H9 (cell line): ENCODE data around the gene BOD1. TPM values are rescaled to one million over a fixed set of nuclear protein-coding genes. Genes with fewer than 3 reads are reported as not detected.

Experiments
- DNase-seq: peaks from one replicate; pipeline ENCODE4 v3.0.0-alpha.2; 2017
- H2AFZ ChIP-seq: one replicate; pipeline ENCODE4 v1.6.1; 2013; ENCODE audit warnings: mild to moderate bottlenecking, low read length, control low read depth, moderate library complexity
- H2AK5ac ChIP-seq: 2 replicates; pipeline ENCODE4 v1.6.1; 2013; ENCODE audit warnings: low read length, control low read depth, mixed read lengths; ENCODE audit not compliant: insufficient read length
- H2BK120ac ChIP-seq: one replicate; pipeline ENCODE4 v1.6.1; 2013; ENCODE audit warnings: low read depth, mild to moderate bottlenecking, low read length, control low read depth, inconsistent platforms; ENCODE audit not compliant: poor library complexity, severe bottlenecking
- H2BK12ac ChIP-seq: 2 replicates; pipeline ENCODE4 v1.6.1; 2013; ENCODE audit warnings: low read length, control low read depth, mixed read lengths, low read depth; ENCODE audit not compliant: insufficient read length
- H2BK15ac ChIP-seq: 2 replicates; pipeline ENCODE4 v1.6.1; 2013; ENCODE audit warnings: low read depth, low read length, control low read depth
- H2BK20ac ChIP-seq: one replicate; pipeline ENCODE4 v1.6.1; 2013; ENCODE audit warnings: low read depth, mild to moderate bottlenecking, low read length, control low read depth, inconsistent platforms; ENCODE audit not compliant: poor library complexity, severe bottlenecking
- H2BK5ac ChIP-seq: 2 replicates; pipeline ENCODE4 v1.6.1; 2013; ENCODE audit warnings: low read length, control low read depth, mixed read lengths; ENCODE audit not compliant: insufficient read length
- H3K14ac ChIP-seq: 2 replicates; pipeline ENCODE4 v1.6.1; 2013; ENCODE audit warnings: low read length, control low read depth; ENCODE audit not compliant: insufficient read depth
- H3K18ac ChIP-seq: 2 replicates; pipeline ENCODE4 v1.6.1; 2013; ENCODE audit warnings: low read depth, mild to moderate bottlenecking, mixed read lengths, low read length, control low read depth; ENCODE audit not compliant: insufficient read length
- H3K23ac ChIP-seq: 2 replicates; pipeline ENCODE4 v1.6.1; 2013; ENCODE audit warnings: low read length, control low read depth, mixed read lengths, low read depth; ENCODE audit not compliant: insufficient read length
- H3K23me2 ChIP-seq: 2 replicates; pipeline ENCODE4 v1.6.1; 2013; ENCODE audit warnings: low read depth, mild to moderate bottlenecking, mixed read lengths, low read length, control low read depth; ENCODE audit not compliant: insufficient read length, poor library complexity, severe bottlenecking
- H3K27ac ChIP-seq: 2 replicates; pipeline ENCODE4 v1.5.1; 2013; ENCODE audit warnings: low read length, control low read depth, mixed read lengths, low read depth; ENCODE audit not compliant: insufficient read length
- H3K27me3 ChIP-seq: 2 replicates; pipeline ENCODE4 v1.6.1; 2013; ENCODE audit warnings: low read length, control low read depth, inconsistent platforms; ENCODE audit not compliant: insufficient read depth
- H3K4ac ChIP-seq: 2 replicates; pipeline ENCODE4 v1.6.1; 2013; ENCODE audit warnings: low read depth, mild to moderate bottlenecking, control low read depth, inconsistent platforms, low read length, moderate library complexity
- H3K4me1 ChIP-seq: 2 replicates; pipeline ENCODE4 v1.6.1; 2013; ENCODE audit warnings: low read length, control low read depth, inconsistent platforms; ENCODE audit not compliant: insufficient read depth
- H3K4me2 ChIP-seq: 2 replicates; pipeline ENCODE4 v1.6.1; 2013; ENCODE audit warnings: low read length, control low read depth, mixed read lengths; ENCODE audit not compliant: insufficient read length, insufficient read depth
- H3K56ac ChIP-seq: 2 replicates; pipeline ENCODE4 v1.6.1; 2013; ENCODE audit warnings: low read depth, mild to moderate bottlenecking, mixed read lengths, low read length, control low read depth; ENCODE audit not compliant: insufficient read length
- H3K79me1 ChIP-seq: 2 replicates; pipeline ENCODE4 v1.6.1; 2013; ENCODE audit warnings: low read depth, mild to moderate bottlenecking, moderate library complexity, low read length, control low read depth, inconsistent platforms; ENCODE audit not compliant: insufficient read depth, poor library complexity, severe bottlenecking
- H3K79me2 ChIP-seq: 2 replicates; pipeline ENCODE4 v1.6.1; 2013; ENCODE audit warnings: low read length, control low read depth, inconsistent platforms; ENCODE audit not compliant: insufficient read depth
- H3K9ac ChIP-seq: 2 replicates; pipeline ENCODE4 v1.6.1; 2013; ENCODE audit warnings: low read length, control low read depth, mixed read lengths; ENCODE audit not compliant: insufficient read length; ENCODE audit errors: extremely low read depth
- H3K9me3 ChIP-seq: one replicate; pipeline ENCODE4 v1.6.1; 2013; ENCODE audit warnings: low read depth, low read length, inconsistent platforms; ENCODE audit not compliant: control insufficient read depth
- H3T11ph ChIP-seq: one replicate; pipeline ENCODE4 v1.6.1; 2013; ENCODE audit warnings: mild to moderate bottlenecking, low read length, control low read depth, inconsistent platforms
- H4K20me1 ChIP-seq: one replicate; pipeline ENCODE4 v1.6.1; 2013; ENCODE audit not compliant: control insufficient read depth, insufficient read length, insufficient read depth
- H4K5ac ChIP-seq: 2 replicates; pipeline ENCODE4 v1.6.1; 2013; ENCODE audit warnings: low read depth, mild to moderate bottlenecking, mixed read lengths, low read length, control low read depth; ENCODE audit not compliant: insufficient read length
- H4K8ac ChIP-seq: replicated peaks from 2 replicates; pipeline ENCODE4 v1.6.1; 2013; ENCODE audit warnings: low read length, control low read depth, mixed read lengths, low read depth; ENCODE audit not compliant: insufficient read length
- H4K91ac ChIP-seq: 2 replicates; pipeline ENCODE4 v1.6.1; 2013; ENCODE audit warnings: low read depth, mild to moderate bottlenecking, moderate library complexity, mixed read lengths, low read length, control low read depth; ENCODE audit not compliant: insufficient read length
- H3K27ac Mint-ChIP-seq, 3 experiments: 2 replicates in 2 of 3; 3 replicates in 1 of 3; pipeline ENCODE4 v1.8.0; 2020 to 2021; ENCODE audit warnings: mixed read lengths in 3 of 3, mild to moderate bottlenecking in 1 of 3, moderate library complexity in 1 of 3
- H3K27me3 Mint-ChIP-seq: 2 replicates; pipeline ENCODE4 v1.8.0; 2021; ENCODE audit warnings: low read depth, mild to moderate bottlenecking, moderate library complexity, mixed read lengths
- H3K36me3 Mint-ChIP-seq, 3 experiments: 2 replicates in 2 of 3; 3 replicates in 1 of 3; pipeline ENCODE4 v1.8.0; 2020 to 2021; ENCODE audit warnings: low read depth in 3 of 3, mixed read lengths in 3 of 3; ENCODE audit not compliant: insufficient read depth in 1 of 3
- H3K4me1 Mint-ChIP-seq, 2 experiments: 2 replicates each; pipeline ENCODE4 v1.8.0; 2020; ENCODE audit warnings: mixed read lengths in 2 of 2
- H3K4me3 Mint-ChIP-seq, 2 experiments: 2 replicates in 1 of 2; 3 replicates in 1 of 2; pipeline ENCODE4 v1.8.0; 2020 to 2021; ENCODE audit warnings: mild to moderate bottlenecking in 2 of 2, mixed read lengths in 2 of 2, moderate library complexity in 1 of 2
- H3K9me3 Mint-ChIP-seq, 2 experiments: 2 replicates in 1 of 2; 3 replicates in 1 of 2; pipeline ENCODE4 v1.8.0; 2020; ENCODE audit warnings: mild to moderate bottlenecking in 2 of 2, mixed read lengths in 2 of 2, moderate library complexity in 1 of 2
- WGBS: extraction: QIAGEN DNeasy Blood & Tissue Kit; methylation state at CpG from one replicate; pipeline ENCODE4 v1.1.7; 2013; ENCODE audit warnings: missing lambda C conversion rate, low lambda C conversion rate, mixed read lengths; ENCODE audit not compliant: insufficient read length; ENCODE audit errors: extremely low coverage; 5-methylcytosine and 5-hydroxymethylcytosine counted together
- long read RNA-seq: library from polyadenylated mRNA; unstranded; transcript quantifications from one replicate; pipeline ENCODE4 v2.0.0, GENCODE V29; 2020
- total RNA-seq: library from RNA; stranded (reverse); gene quantifications from 2 replicates; pipeline ENCODE4 v1.2.1, GENCODE V29; 2021
- TF ChIP-seq, protein P1 (sequence below): fragments of 200-600 bp; sonication (generic); conservative IDR thresholded peaks from 3 replicates; pipeline ENCODE4 v1.8.0; 2021; ENCODE audit warnings: antibody characterized with exemption, mild to moderate bottlenecking

BOD1 gene
- total RNA-seq, result 120 and 121 TPM in 2 replicates
- long read RNA-seq, transcript BOD1-202 (4 exons, 1,562 nt), result major isoform, 9 of 14 reads
- long read RNA-seq, partial matches to known transcripts, result 0 of 14 reads
- long read RNA-seq, other reads (novel, unspliced or antisense), result 2 of 14 reads

DNA sequence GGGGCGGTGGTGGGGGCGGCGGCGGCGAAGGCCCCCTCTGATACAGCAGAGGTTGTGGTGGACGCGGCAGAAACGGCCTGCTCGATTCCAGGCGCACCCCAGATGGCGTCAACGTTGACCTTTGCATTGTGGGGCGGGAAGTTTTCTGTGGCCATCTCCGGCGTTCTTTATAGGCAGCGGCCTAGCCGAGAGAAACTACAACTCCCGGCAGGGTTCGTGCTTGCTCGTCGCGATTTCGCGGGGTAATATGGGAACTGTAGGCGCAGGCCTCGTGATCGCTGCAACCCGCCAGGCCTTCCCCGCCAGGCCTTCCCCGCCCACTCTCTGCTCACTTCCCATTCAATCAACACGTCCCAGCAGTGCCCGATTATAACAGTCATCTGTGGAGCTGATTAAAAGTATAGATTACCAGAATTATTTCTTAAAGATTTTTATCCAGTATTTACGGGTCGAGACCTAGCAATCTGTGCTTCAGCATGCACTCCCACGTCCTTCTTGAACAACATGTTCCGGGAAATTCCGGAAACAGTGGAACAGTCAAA, at the start of gene BOD1:
Gene BOD1 (minus strand): TSS at position 74 of the 542 bp plus-strand sequence. CDS start 214 bp downstream, outside the sequence.
- Histone ChIP-seq H3T11ph (no peak within 1 kb of the TSS), H4K20me1 (no peaks in the 10 kb centered on the region), H2AK5ac (no peak within 1 kb of the TSS), H2BK5ac (no peak within 1 kb of the TSS), H3K9ac (peak within 1 kb of the TSS; percentile 87), H4K91ac (no peak within 1 kb of the TSS), H4K8ac (no peak within 1 kb of the TSS), H3K27ac (no peak within 1 kb of the TSS), H2BK120ac (no peak within 1 kb of the TSS), H3K4me1 (peaks cover 5% of the 10 kb centered on the region), H4K5ac (no peak within 1 kb of the TSS), H3K18ac (peak within 1 kb of the TSS; percentile 90), H3K56ac (no peak within 1 kb of the TSS), H3K79me2 (peaks cover 41% of the 10 kb centered on the region), H3K14ac (peak within 1 kb of the TSS; percentile 92), H2AFZ (no peak within 1 kb of the TSS), H3K23ac (no peak within 1 kb of the TSS), H2BK20ac (no peak within 1 kb of the TSS), H2BK12ac (no peak within 1 kb of the TSS), H3K27me3 (no peaks in the 10 kb centered on the region), H3K4ac (no peak within 1 kb of the TSS), H2BK15ac (no peak within 1 kb of the TSS), H3K4me2 (peak within 1 kb of the TSS; percentile 81), H3K9me3 (no peaks in the 10 kb centered on the region), H3K23me2 (peaks cover 4% of the 10 kb centered on the region), H3K79me1 (no peaks in the 10 kb centered on the region)
- Mint-ChIP-seq H3K4me3 (peak within 1 kb of the TSS; percentile 95 to 97), H3K36me3 (peaks cover 16 to 29% (median 21%) of the 10 kb centered on the region in 3 experiments), H3K27me3 (no peaks in the 10 kb centered on the region), H3K27ac (peak within 1 kb of the TSS; percentile 96 to 98 (median 96)), H3K4me1 (peaks cover 36 to 40% of the 10 kb centered on the region in 2 experiments), H3K9me3 (no peaks in the 10 kb centered on the region)
- DNase-seq, result peak; percentile 98
- WGBS, result no CpG with 5 or more reads among the region's 37 CpGs
- TF ChIP-seq, protein P1, sequence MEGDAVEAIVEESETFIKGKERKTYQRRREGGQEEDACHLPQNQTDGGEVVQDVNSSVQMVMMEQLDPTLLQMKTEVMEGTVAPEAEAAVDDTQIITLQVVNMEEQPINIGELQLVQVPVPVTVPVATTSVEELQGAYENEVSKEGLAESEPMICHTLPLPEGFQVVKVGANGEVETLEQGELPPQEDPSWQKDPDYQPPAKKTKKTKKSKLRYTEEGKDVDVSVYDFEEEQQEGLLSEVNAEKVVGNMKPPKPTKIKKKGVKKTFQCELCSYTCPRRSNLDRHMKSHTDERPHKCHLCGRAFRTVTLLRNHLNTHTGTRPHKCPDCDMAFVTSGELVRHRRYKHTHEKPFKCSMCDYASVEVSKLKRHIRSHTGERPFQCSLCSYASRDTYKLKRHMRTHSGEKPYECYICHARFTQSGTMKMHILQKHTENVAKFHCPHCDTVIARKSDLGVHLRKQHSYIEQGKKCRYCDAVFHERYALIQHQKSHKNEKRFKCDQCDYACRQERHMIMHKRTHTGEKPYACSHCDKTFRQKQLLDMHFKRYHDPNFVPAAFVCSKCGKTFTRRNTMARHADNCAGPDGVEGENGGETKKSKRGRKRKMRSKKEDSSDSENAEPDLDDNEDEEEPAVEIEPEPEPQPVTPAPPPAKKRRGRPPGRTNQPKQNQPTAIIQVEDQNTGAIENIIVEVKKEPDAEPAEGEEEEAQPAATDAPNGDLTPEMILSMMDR, result no peak
